ENCODE measurements around the gene SMAD9.
A peak's percentile ranks its signal among the peaks of the same experiment; 100 is the strongest.

The SMAD9 gene

GRCh38 chr13:36919833-36920615 is at the start of gene SMAD9:
SMAD9 (minus strand) TSS chr13:36920238; CDS start chr13:36879689, 40,549 bp downstream.
- peak; percentile 15 for DNase-seq

- no peak for DNase-seq
Observed at GRCh38 chr13:36966404-36966803, 46.4 kb upstream of the SMAD9 start.

DNA sequence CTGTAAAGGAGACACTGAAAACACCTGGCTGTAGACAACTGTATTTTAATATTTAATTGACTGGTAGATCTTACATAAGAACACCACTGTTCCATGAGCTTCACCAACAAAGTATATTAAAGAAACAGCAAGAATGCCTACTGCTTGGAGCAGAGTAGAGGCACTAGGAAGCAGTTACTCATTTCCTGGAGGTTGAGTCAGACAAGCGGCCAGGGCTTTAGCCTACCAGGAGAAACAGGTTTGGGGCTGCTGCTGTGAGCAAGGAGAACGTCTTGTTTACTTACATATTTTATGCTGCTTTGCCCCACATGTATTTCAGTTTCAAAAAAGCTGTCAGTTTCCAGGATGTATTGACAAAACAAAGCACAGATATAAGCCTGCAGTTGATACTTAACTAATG is 45.7 kb upstream of the SMAD9 start:
- no peak for DNase-seq

GRCh38 chr13:36959456-36960116 is 39.5 kb upstream of the SMAD9 start:
- no peak for DNase-seq

DNA sequence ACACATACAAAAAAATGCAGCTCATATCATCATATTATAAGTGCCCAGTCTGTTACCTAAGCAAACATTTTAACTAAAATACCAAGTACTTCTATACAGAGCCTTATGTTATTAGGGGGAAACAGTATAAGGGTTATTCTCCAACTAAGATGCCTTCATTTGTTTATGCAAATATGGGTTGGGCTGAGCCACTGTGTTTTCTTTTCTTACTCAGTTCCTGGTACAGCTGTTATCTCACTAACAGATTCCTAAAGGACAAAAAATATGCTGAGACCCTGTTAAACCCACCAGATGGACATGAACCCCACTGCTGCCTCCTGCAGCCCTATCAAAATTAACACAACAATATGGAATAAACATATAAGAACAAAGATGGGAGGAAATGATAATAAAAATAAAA is 34.5 kb upstream of the SMAD9 start:
- no peak for DNase-seq

GRCh38 chr13:36950920-36951319 is 30.9 kb upstream of the SMAD9 start:
- no peak for DNase-seq

DNA sequence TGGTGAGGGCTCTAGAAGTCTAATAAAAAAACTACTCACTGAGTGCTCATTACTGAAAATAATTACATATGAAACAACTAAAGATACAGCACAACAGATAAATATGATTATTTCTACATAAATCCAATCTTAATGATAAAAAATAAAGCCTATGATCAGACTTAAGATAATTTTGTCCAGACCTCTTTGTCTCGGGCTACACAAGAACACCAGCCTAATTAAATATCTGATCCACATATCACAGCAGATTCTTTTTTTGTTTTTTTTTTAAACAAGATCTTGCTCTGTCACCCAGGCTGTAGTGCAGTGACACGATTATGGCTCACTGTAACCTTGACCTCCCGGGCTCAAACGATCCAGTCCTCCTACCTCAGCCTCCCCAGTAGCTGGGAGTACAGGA is 30.3 kb upstream of the SMAD9 start:
- no peak for DNase-seq

DNA sequence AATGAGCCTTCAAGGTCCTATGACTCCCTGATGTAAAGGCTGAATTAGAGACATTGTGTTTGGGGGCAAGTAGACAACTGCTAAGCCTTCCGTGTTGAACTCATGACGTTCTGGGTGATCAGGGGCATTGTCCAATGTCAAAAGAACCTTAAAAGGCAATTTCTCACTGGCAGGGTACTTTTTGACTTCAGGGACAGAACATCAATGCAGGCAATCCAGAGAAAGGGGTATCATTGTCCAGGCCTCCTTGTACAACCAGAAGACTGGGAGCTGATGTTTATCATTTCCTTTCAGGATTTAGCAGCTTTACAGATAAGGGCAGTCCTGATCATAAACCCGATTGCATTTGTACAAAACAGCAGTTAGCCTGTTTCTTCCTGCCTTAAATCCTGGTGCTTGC is 25.0 kb upstream of the SMAD9 start:
- no peak for DNase-seq

- DNase-seq = no peak
Observed at GRCh38 chr13:36925603-36926002, 5.6 kb upstream of the SMAD9 start.

- DNase-seq = no peak
Observed at GRCh38 chr13:36924001-36924400, 4.0 kb upstream of the SMAD9 start.

DNA sequence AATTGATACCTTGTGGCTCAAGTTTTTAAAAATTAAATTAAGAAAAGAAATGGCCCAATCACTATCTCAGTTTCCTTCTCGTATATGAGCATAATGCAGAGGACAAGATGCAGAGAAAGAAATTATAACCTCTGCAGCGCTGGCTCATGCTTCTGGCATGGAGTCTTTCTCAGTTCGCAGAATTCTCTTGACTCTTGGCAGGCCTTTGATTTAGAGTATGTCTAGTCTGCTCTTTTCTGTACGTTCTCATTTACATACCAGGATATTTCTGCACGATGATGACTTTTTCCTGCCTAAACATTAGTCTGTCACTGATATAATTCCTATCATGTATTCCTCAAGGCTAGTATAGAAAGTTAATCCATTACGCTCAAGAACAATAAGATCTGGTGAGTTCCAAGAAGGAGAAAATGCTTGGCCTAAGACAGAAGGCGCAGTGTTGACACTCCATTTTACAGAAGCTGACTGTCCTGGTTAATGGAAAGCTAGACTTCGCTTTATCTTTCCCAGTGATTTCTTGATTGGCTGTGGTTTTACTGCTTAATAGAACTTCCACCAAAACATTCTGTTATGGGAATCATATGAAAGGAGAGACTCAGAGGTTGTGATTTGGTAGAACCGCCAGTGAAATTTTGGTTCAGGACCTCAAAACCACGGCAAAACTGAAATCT is 1.7 kb upstream of the SMAD9 start:
- no peak for DNase-seq

GRCh38 chr13:36920616-36921185 is 663 bp upstream of the SMAD9 start:
- no peak for DNase-seq

DNA sequence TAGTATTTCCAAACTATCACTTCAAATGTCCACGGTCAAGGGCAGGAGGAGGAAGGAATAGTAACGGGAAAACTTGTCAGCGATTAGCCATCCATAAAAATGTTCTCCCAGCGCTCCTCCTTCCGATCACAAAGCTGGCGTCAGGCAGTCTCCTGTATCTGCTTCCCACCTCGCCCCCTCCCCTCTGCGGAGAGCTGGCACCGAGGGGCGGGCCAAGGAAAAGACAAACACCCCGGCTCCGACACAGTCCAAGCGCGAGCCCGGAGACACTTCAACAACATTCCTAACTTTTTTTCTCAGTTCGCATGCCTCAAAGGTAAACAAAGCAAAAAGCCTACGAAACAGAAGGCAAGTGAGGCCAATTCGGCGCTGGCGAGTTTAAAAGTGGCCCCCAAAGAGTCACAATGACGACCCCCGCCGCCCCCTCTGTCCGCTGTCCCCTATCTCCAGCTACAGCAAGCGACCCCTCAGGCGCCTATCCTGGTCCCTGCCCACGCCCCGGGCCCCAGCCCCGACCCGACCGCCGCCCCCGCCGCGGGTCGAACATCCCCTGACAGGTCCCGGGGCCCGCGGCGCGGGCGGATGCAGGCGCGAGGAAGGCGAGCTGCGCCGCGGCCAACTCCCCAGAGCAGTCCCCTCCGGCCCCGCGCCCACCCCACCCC is 736 bp downstream of the SMAD9 start:
- no peak for DNase-seq

- DNase-seq = no peak
Observed at GRCh38 chr13:36918246-36919131, 1.5 kb downstream of the SMAD9 start.

- DNase-seq = no peak
Observed at GRCh38 chr13:36917311-36917710, 2.7 kb downstream of the SMAD9 start.

DNA sequence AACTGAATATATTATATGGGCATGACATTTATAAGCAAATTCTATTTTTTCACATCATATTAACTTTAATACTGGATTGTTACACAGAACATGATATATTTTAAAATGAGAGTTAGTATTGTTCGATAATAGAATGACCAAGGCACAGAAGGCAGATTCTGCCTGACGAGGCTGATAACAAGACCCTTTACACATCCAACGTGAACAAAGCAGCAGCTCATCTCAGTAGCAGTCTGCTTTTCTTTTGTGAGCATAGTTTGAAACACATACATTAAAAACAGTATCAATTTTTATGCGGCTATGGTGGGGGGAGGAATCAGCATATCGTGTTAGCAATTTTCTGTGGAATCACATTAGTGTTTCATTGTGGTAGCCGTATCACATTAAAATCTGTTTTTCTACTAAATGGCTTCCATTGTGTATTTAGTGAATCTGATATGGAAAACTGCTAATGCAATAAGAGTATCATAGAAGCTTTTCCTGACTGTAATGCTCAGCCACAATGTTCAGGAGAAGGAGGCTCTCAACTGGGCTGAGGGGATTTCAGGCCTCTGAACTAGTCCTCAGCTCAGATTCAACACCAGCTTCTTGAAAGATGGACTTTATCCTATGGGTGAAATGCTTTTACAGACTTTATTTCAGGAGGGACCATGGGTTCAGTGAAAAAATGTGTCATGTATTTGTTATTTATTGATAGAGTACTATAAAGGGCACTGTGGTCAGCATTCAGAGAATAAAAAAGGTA is 4.0 kb downstream of the SMAD9 start:
- DNase-seq = no peak

DNA sequence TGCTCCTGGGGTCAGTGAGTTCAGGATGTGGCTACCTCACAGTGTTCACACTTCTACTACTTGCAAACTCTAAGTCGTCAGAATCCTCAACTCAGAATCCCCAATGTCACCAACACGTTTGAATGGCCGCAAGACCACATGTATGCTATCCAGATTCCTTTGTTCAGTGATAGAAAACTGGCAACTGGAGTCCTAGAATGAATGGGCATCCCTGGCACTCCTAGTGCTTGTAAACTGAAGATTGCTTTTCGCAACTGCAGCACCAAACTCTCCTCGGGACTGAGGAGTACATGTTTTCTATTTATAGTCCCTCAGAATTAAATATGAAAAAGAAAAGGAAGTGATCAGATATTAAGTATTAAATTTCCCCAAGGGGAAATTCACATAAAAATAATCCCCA is 4.9 kb downstream of the SMAD9 start:
- no peak for DNase-seq

DNA sequence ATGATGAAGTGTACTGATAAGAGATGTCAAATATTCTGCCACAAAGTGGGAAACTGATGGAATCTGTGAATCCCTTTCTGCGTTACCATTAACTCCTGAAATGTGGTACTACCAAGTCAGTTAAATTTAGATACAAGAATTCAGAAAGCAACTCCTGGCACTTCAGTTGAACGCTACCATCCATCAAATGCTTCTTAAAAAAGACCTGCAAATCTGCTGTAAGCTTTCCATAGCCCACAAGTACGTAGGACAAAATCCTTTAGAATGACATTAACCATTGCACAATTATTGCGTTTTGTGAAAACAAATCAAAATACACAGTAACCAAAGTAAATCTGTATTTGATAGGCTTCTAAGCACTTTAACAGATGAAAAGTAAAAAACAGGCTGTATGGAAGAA is 5.4 kb downstream of the SMAD9 start:
- DNase-seq = no peak

DNA sequence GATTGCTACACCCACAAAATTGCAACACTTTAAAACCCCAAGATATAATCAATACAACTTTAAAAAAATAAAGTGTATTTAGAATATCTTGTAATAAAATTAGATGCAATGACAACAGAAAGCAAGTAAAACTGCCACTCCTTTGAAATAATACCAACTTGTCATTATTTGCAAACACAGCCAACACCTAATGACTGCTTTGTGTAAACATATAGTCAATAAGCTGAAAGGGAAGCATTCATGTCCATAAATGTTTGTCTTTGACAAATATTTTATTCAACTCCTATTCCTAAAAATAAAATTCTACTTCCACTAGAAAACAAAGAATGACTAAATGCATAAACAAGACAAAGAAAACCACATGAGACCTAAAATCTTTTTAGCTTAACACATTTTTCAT is 6.6 kb downstream of the SMAD9 start:
- DNase-seq = no peak

DNA sequence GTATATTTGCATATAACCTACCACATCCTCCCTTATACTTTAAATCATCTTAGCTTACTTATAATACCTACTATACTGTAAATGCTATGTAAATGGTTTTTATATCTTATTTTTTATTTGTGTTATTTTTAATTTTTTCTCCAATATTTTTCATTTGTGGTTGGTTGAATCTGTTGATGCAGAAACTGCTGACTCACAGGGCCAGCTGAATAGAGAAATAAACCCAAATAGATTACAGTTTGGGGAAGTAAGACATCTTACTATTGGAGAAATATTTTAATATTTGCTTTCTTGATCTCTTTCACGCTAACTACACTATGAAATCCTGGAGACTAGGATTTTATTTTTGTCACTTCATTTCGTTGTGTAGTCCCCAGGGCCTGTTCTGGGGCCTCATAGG is 7.1 kb downstream of the SMAD9 start:
- DNase-seq = no peak

DNA sequence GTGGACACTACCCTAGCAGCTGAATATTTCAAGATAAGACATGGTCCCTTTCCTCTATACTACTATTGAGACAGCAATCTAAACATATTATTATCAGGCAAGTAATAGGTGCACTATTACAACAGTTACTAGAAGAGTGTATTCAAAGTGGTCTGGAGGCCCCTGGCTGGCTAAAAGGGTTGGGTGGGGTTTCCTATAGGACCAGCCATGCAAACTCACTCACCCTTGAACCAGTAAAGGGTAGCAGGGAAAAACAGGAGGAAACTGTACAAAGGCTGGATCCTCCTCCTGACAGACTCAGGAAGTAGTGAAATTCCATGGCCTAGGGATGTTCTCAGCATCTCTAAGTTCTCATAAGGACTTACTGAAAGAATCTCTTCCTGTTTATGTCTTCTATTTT is 7.7 kb downstream of the SMAD9 start:
- no peak for DNase-seq

Measured in inflammatory macrophage treated with lipopolysaccharide for 4 hours (primary cell).